ENCODE measurements around the gene SLC8A1.

SLC8A1 gene

GRCh38 chr2:40303746-40304145 is 148.1 kb downstream of the SLC8A1 start:
- Histone ChIP-seq H3K36me3 (no peaks in the 10 kb centered on the region), H3K27me3 (no peaks in the 10 kb centered on the region), H3K4me3 (no peak overlapping the region), H3K4me1 (peaks cover 0 to 33% (median 7%) of the 10 kb centered on the region in 4 donors), H3K27ac (no peak overlapping the region), H3K9me3 (no peaks in the 10 kb centered on the region)
- intact Hi-C loops (cut with DNase I; ENCODE audit: low total_unique reads) = no loop called here
- no peak for TF ChIP-seq CTCF (IDR thresholded peaks at IDR 0.05)
- no peak for DNase-seq

- Histone ChIP-seq H3K4me1 (peaks cover 0 to 33% (median 7%) of the 10 kb centered on the region in 4 donors), H3K9me3 (no peaks in the 10 kb centered on the region), H3K36me3 (no peaks in the 10 kb centered on the region), H3K4me3 (no peak overlapping the region), H3K27me3 (no peaks in the 10 kb centered on the region), H3K27ac (peak overlapping the region in 1 of 2 donors; percentile 5)
- intact Hi-C loops (cut with DNase I; ENCODE audit: low total_unique reads) = no loop called here
- no peak for TF ChIP-seq CTCF (IDR thresholded peaks at IDR 0.05)
- no peak for DNase-seq
These were observed 149.1 kb downstream of the SLC8A1 start for GRCh38 chr2:40302751-40303325.

GRCh38 chr2:40300391-40300790 is 151.5 kb downstream of the SLC8A1 start:
- H3K4me1 ChIP-seq = peaks cover 0 to 21% (median 3%) of the 10 kb centered on the region in 4 donors
- DNase-seq = no peak
- H3K9me3 ChIP-seq = no peaks in the 10 kb centered on the region
- H3K27ac ChIP-seq = no peak overlapping the region
- H3K4me3 ChIP-seq = no peak overlapping the region
- no peak for TF ChIP-seq CTCF (IDR thresholded peaks at IDR 0.05)
- no peaks in the 10 kb centered on the region for H3K27me3 ChIP-seq
- H3K36me3 ChIP-seq = no peaks in the 10 kb centered on the region
- intact Hi-C loops (cut with DNase I; ENCODE audit: low total_unique reads) = no loop called here

- H3K27me3 ChIP-seq = no peaks in the 10 kb centered on the region
- DNase-seq = no peak
- H3K4me3 ChIP-seq = no peak overlapping the region
- no peaks in the 10 kb centered on the region for H3K9me3 ChIP-seq
- no peak for TF ChIP-seq CTCF (IDR thresholded peaks at IDR 0.05)
- H3K27ac ChIP-seq = no peak overlapping the region
- intact Hi-C loops (cut with DNase I; ENCODE audit: low total_unique reads) = no loop called here
- no peaks in the 10 kb centered on the region for H3K36me3 ChIP-seq
- peaks cover 0 to 17% (median 3%) of the 10 kb centered on the region in 4 donors for H3K4me1 ChIP-seq
These were observed 152.1 kb downstream of the SLC8A1 start for GRCh38 chr2:40299781-40300180.

GRCh38 chr2:40299173-40299572 is 152.7 kb downstream of the SLC8A1 start:
- no peaks in the 10 kb centered on the region for H3K36me3 ChIP-seq

More at GRCh38 chr2:40299173-40299572, 152.7 kb downstream of the SLC8A1 start:
- intact Hi-C loops (cut with DNase I; ENCODE audit: low total_unique reads) = no loop called here
- no peak for TF ChIP-seq CTCF (IDR thresholded peaks at IDR 0.05)
- Histone ChIP-seq H3K27me3 (no peaks in the 10 kb centered on the region), H3K27ac (no peak overlapping the region), H3K4me1 (peaks cover 0 to 11% (median under 1%) of the 10 kb centered on the region in 4 donors), H3K4me3 (no peak overlapping the region), H3K9me3 (no peaks in the 10 kb centered on the region)
- DNase-seq = no peak
